ENCODE measurements around the gene RPL13A. TPM values are rescaled to one million over a fixed set of nuclear protein-coding genes. Genes with fewer than 3 reads are reported as not detected.

The RPL13A gene
- total and polyA plus RNA-seq, 2 experiments from 2014 or later, result 2,105 to 2,412 TPM

GRCh38 chr19:49463960-49464740, 23.3 kb upstream of the RPL13A start (continued):
- no peak for TF ChIP-seq ZNF462 (CRISPR knock-in tag; IDR thresholded peaks at IDR 0.05)
- no peak for TF ChIP-seq ZNF114 (CRISPR knock-in tag; IDR thresholded peaks at IDR 0.05)
- no peak for TF ChIP-seq JUNB (IDR thresholded peaks at IDR 0.05; ENCODE audit: unreplicated experiment)
- TF ChIP-seq CREB1 (CRISPR knock-in tag; IDR thresholded peaks at IDR 0.05; ENCODE audit: low read depth), result no peak

GRCh38 chr19:49465371-49465770, 22.0 kb upstream of the RPL13A start:
- Histone ChIP-seq H3K4me2 (no peak overlapping the region), H3K9me2 (ENCODE audit: insufficient read depth) (no peaks in the 10 kb centered on the region), H3K4me3 (no peak overlapping the region), H3K27me3 (ENCODE audit: insufficient read depth) (no peaks in the 10 kb centered on the region), H2AFZ (no peak overlapping the region), H3K79me2 (replicated peaks; ENCODE audit: insufficient read depth) (no peaks in the 10 kb centered on the region), H4K20me1 (replicated peaks; ENCODE audit: insufficient read depth) (no peaks in the 10 kb centered on the region; the same call in 1 of the 2 replicates), H3K4me1 (ENCODE audit: insufficient read depth) (peaks cover 9% of the 10 kb centered on the region; the same call in 1 of the 2 replicates), H3F3A (replicated peaks; ENCODE audit: low read depth) (0 out of 2 replicates have a peak, but pooled peaks cover 8% of the 10 kb centered on the region), H3K36me3 (ENCODE audit: insufficient read depth) (no peaks in the 10 kb centered on the region), H3K27ac (ENCODE audit: low read depth) (no peak overlapping the region)
- no peak overlapping the region for H3K4me3 Mint-ChIP-seq
- ATAC-seq, result no peak
- no peak for DNase-seq (ENCODE audit: low spot score)
- H3K27ac Mint-ChIP-seq, result no peak overlapping the region
- H3K27me3 Mint-ChIP-seq (ENCODE audit: insufficient read depth, low read depth, poor library complexity), result peaks cover 12% of the 10 kb centered on the region
- H3K4me1 Mint-ChIP-seq, result peaks cover 6% of the 10 kb centered on the region
- peaks cover 27% of the 10 kb centered on the region for H3K36me3 Mint-ChIP-seq (ENCODE audit: low read depth)
- TF ChIP-seq ZNF114 (CRISPR knock-in tag; IDR thresholded peaks at IDR 0.05) (no peak), JUNB (IDR thresholded peaks at IDR 0.05; ENCODE audit: unreplicated experiment) (no peak), EZH2phosphoT487 (IDR thresholded peaks at IDR 0.05; ENCODE audit: unreplicated experiment) (no peak), POLR2AphosphoS5 (IDR thresholded peaks at IDR 0.05; ENCODE audit: low read depth) (no peak), CREB1 (CRISPR knock-in tag; IDR thresholded peaks at IDR 0.05; ENCODE audit: low read depth) (no peak), NANOG (IDR thresholded peaks at IDR 0.05; ENCODE audit: borderline replicate concordance) (no peak), REST (IDR thresholded peaks at IDR 0.05; ENCODE audit: unreplicated experiment) (no peak), CTCF (conservative IDR thresholded peaks at IDR 0.05; ENCODE audit: low read depth in 2 of 2) (no peak), EZH2 (IDR thresholded peaks at IDR 0.05; ENCODE audit: low read depth, unreplicated experiment) (no peak), STAT1 (IDR thresholded peaks at IDR 0.05; ENCODE audit: unreplicated experiment) (no peak), ETS1 (IDR thresholded peaks at IDR 0.05) (no peak)
- H3K9me3 Mint-ChIP-seq, result no peaks in the 10 kb centered on the region

All from GM23338 (cell line).